ENCODE measurements around the gene ABR. TPM values are rescaled to one million over a fixed set of nuclear protein-coding genes. Genes with fewer than 3 reads are reported as not detected.

Gene ABR
- total and polyA plus RNA-seq, 2 of the 8 experiments (the other 6 are each of a cell fraction or from before 2014, with no cell fraction given) = 44.8 to 47.2 TPM

- no peak for TF ChIP-seq FOSL1 (IDR thresholded peaks at IDR 0.05; ENCODE audit: insufficient read depth, low read depth, low read length)
Measured at GRCh38 chr17:1119924-1120323, 59.9 kb downstream of the ABR start (continued).
